ENCODE results near the gene KREMEN1. TPM values are rescaled to one million over a fixed set of nuclear protein-coding genes. Genes with fewer than 3 reads are reported as not detected.
A peak's percentile ranks its signal among the peaks of the same experiment; 100 is the strongest.

Gene KREMEN1
- total RNA-seq, 1 experiment from 2014 or later = 31.9 TPM

DNA sequence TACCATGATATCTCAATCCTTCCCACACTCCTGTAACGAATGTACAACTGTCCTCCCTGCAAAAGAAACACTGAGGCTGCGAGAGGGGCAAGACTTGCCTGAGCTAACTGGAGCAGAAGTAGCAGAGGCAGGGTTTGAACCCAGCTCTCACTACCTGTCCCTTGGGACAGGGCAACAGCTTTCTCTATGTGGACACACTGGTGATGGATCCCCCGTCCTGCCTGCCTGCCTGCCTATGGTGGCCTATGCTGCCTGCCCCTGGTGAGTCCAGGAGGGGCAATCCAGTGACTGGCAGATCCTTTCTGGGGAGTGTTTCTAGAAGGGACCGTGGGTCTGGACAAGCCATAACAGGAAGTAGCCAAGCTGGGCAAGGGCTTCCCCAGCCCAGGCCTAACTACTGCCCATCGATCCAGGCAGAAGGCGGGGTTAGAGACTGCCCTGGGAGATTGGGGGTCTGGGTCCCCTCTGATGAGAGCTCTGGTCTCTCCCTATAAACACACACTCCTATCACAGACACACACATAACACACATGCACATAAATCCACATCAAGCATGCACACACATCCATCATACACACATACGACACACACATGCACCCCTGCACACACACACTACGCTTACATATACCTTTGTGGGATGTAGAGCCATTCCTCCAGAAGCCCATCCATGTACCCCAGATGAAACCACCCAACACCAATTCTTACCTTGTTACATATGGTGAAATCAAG, 131.8 kb downstream of the KREMEN1 start:
- no peak for DNase-seq (ENCODE audit: low read depth, low spot score)
- H3K4me3 ChIP-seq (replicated peaks in 1 of 2; ENCODE audit: low read depth in 1 of 2, low read length in 2 of 2) = peak overlapping the region; percentile 63 to 70
- no peak overlapping the region for H3K27ac ChIP-seq (ENCODE audit: low read depth, low read length)
- H3K27me3 ChIP-seq (ENCODE audit: insufficient read depth, low read length) = no peaks in the 10 kb centered on the region
- POLR2A ChIA-PET = no interaction called here
- H4K20me1 ChIP-seq (ENCODE audit: insufficient read depth) = no peaks in the 10 kb centered on the region
- TF ChIP-seq CBX3 (IDR thresholded peaks at IDR 0.05; ENCODE audit: low read depth) = no peak
- TF ChIP-seq SP1 (IDR thresholded peaks at IDR 0.05; ENCODE audit: low read depth) = no peak
- TF ChIP-seq, protein P1, sequence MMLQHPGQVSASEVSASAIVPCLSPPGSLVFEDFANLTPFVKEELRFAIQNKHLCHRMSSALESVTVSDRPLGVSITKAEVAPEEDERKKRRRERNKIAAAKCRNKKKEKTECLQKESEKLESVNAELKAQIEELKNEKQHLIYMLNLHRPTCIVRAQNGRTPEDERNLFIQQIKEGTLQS (IDR thresholded peaks at IDR 0.05) = no peak
- no peak for TF ChIP-seq ZNF274 (IDR thresholded peaks at IDR 0.05; ENCODE audit: low read depth, low read length)
- no peak overlapping the region for H2AFZ ChIP-seq (ENCODE audit: low read depth, low read length, poor library complexity, severe bottlenecking)
- ATAC-seq = no peak
- RAD21 ChIA-PET (ENCODE audit: low non-redundant PET in 1 of 2, low total read pairs in 2 of 2, uncharacterized antibody in 2 of 2, unreplicated experiment in 2 of 2) = interaction anchor here (1.2 to 2.6 kb wide), 2 partner anchors 41 kb away, joined by 3 to 7 read pairs; no protein-coding TSS in a partner anchor
- intact Hi-C loops (cut with micrococcal nuclease) = loop anchor here (5.0 kb wide), 1 partner anchor 153 kb away; no protein-coding TSS in a partner anchor
- peak overlapping the region; percentile 70 for H3K9ac ChIP-seq (ENCODE audit: low read length)
- no peaks in the 10 kb centered on the region for H3K36me3 ChIP-seq (ENCODE audit: control insufficient read depth in 1 of 2, insufficient read depth in 2 of 2, low read length in 2 of 2)
- no peaks in the 10 kb centered on the region for H3K79me2 ChIP-seq (ENCODE audit: insufficient read depth, low read length)
- peaks cover 4 to 20% of the 10 kb centered on the region in 2 experiments; a peak in 3 of 4 replicates for H3K4me1 ChIP-seq (ENCODE audit: control insufficient read depth in 1 of 2, insufficient read depth in 2 of 2, low read length in 2 of 2)
- H3K9me2 ChIP-seq (ENCODE audit: insufficient read depth) = no peaks in the 10 kb centered on the region
- CTCF ChIA-PET = interaction anchor here (0.6 to 1.8 kb wide), 2 partner anchors 12 to 41 kb away, joined by 4 to 6 read pairs; no protein-coding TSS in a partner anchor
- peak overlapping the region; percentile 91 for H3K4me2 ChIP-seq (ENCODE audit: low read length)
- BruUV-seq (replicated peaks) = TSS peak; percentile 47
- H3K9me3 ChIP-seq (ENCODE audit: control insufficient read depth in 1 of 2, insufficient read depth in 1 of 2, low read depth in 1 of 2, low read length in 2 of 2) = no peaks in the 10 kb centered on the region

DNA sequence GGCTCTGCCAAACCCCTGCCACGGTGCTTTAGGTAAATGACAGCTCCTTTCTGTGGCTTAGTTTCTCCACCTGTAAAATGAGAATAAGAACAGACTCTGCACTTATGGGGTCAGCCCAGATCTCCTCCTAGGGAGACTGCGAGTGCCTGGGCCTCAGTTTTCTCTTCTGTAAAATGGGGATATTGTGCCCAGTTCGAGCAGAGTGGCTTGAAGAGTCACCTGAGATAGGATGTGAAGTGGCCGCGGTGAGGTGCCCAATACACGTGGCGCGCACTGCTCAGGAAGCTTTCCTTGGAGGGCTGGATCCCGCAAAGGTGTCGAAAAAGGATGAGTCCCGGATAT, 132.4 kb downstream of the KREMEN1 start:
- intact Hi-C loops (cut with micrococcal nuclease) = loop anchor here (5.0 kb wide), 1 partner anchor 152 kb away; no protein-coding TSS in a partner anchor
- Histone ChIP-seq H4K20me1 (ENCODE audit: insufficient read depth) (no peaks in the 10 kb centered on the region), H3K27me3 (ENCODE audit: insufficient read depth, low read length) (no peaks in the 10 kb centered on the region), H3K36me3 (ENCODE audit: control insufficient read depth in 1 of 2, insufficient read depth in 2 of 2, low read length in 2 of 2) (no peaks in the 10 kb centered on the region), H3K9me3 (ENCODE audit: control insufficient read depth in 1 of 2, insufficient read depth in 1 of 2, low read depth in 1 of 2, low read length in 2 of 2) (no peaks in the 10 kb centered on the region), H3K4me2 (ENCODE audit: low read length) (peak overlapping the region; percentile 91), H3K9ac (ENCODE audit: low read length) (peak overlapping the region; percentile 70), H3K79me2 (ENCODE audit: insufficient read depth, low read length) (no peaks in the 10 kb centered on the region), H3K9me2 (ENCODE audit: insufficient read depth) (no peaks in the 10 kb centered on the region), H3K27ac (ENCODE audit: low read depth, low read length) (peak overlapping the region; percentile 73; the same call in 1 of the 2 replicates), H2AFZ (ENCODE audit: low read depth, low read length, poor library complexity, severe bottlenecking) (peak overlapping the region; percentile 90), H3K4me1 (ENCODE audit: control insufficient read depth in 1 of 2, insufficient read depth in 2 of 2, low read length in 2 of 2) (peaks cover 4 to 18% of the 10 kb centered on the region in 2 experiments; a peak in 3 of 4 replicates), H3K4me3 (replicated peaks in 1 of 2; ENCODE audit: low read depth in 1 of 2, low read length in 2 of 2) (peak overlapping the region; percentile 63 to 70)
- BruUV-seq (replicated peaks) = no TSS peak
- DNase-seq (ENCODE audit: low read depth, low spot score) (no peak), ATAC-seq (no peak; the same call in 1 of the 2 replicates)
- ChIA-PET RAD21 (ENCODE audit: low non-redundant PET in 1 of 2, low total read pairs in 2 of 2, uncharacterized antibody in 2 of 2, unreplicated experiment in 2 of 2) (no interaction called here), POLR2A (no interaction called here), CTCF (interaction anchor here (1.5 to 1.8 kb wide), 2 partner anchors 10 to 40 kb away, joined by 3 to 6 read pairs; no protein-coding TSS in a partner anchor)
- TF ChIP-seq, protein P2, sequence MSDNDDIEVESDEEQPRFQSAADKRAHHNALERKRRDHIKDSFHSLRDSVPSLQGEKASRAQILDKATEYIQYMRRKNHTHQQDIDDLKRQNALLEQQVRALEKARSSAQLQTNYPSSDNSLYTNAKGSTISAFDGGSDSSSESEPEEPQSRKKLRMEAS (IDR thresholded peaks at IDR 0.05) = peak; percentile 46
- TF ChIP-seq YY1 (IDR thresholded peaks at IDR 0.05; ENCODE audit: extremely low read depth, insufficient replicate concordance, low read depth, low read length) = no peak
